GM12878 (cell line): ENCODE results near the gene EIF2B1. TPM values are rescaled to one million over a fixed set of nuclear protein-coding genes. Genes with fewer than 3 reads are reported as not detected.

Experiments
- ATAC-seq: fragments of 200-7000 bp; cut with Tn5 transposase; 3 replicates; pipeline ENCODE4 v1.9.1; 2020; ENCODE audit warnings: mild to moderate bottlenecking, moderate library complexity
- BruUV-seq: library from RNA; stranded (reverse); fragments of 400-500 nt; replicated peaks from 2 replicates; lab custom pipeline; 2021; lab: Mats Ljungman, UMichigan
- CTCF ChIA-PET: fragments of 300-600 bp; sonication (Branson Sonifier 250); formaldehyde crosslinking; extraction: SDS; loops from one replicate; lab custom pipeline; 2021; ENCODE audit warnings: inconsistent platforms; lab: Yijun Ruan, JAX
- POLR2A ChIA-PET: fragments of 350-600 bp; formaldehyde crosslinking; extraction: SDS; loops from one replicate; lab custom pipeline; 2021; ENCODE audit warnings: inconsistent platforms; lab: Charles Lee
- RAD21 ChIA-PET: fragments of 300-600 bp; sonication (Branson Sonifier 250); formaldehyde crosslinking; loops from one replicate; lab custom pipeline; 2023; ENCODE audit warnings: antibody characterized with exemption; ENCODE audit not compliant: unreplicated experiment; lab: Charles Lee
- SMC1A ChIA-PET: fragments of 300-600 bp; sonication (Branson Sonifier 250); formaldehyde crosslinking; loops from one replicate; lab custom pipeline; 2023; ENCODE audit not compliant: unreplicated experiment, uncharacterized antibody; lab: Charles Lee
- DNase-seq: peaks from one replicate; pipeline ENCODE4 v3.0.0-alpha.2; 2011; ENCODE audit warnings: low read depth, low spot score
- FAIRE-seq: peaks from 3 replicates; lab custom pipeline; 2011; peaks lifted over from hg19 to GRCh38; lab: Jason Lieb, UNC
- H2AFZ ChIP-seq: 2 replicates; pipeline ENCODE4 v1.6.0; 2011; ENCODE audit warnings: low read depth, low read length, control low read depth; ENCODE audit not compliant: control insufficient read depth
- H3K27ac ChIP-seq: 2 replicates; pipeline ENCODE4 v1.5.1; 2011; ENCODE audit warnings: control low read depth; ENCODE audit not compliant: control insufficient read depth, insufficient read depth
- H3K27me3 ChIP-seq, 2 experiments: replicated peaks in 1 of 2; 2 replicates each; pipeline versions ENCODE4 v1.6.0 to v1.6.1; 2011; ENCODE audit warnings: low read length in 1 of 2; ENCODE audit not compliant: control insufficient read depth in 2 of 2, insufficient read depth in 2 of 2
- H3K36me3 ChIP-seq, 2 experiments: 2 replicates each; pipeline ENCODE4 v1.5.1; 2011; ENCODE audit warnings: low read length in 1 of 2; ENCODE audit not compliant: control insufficient read depth in 2 of 2, insufficient read depth in 2 of 2
- H3K4me1 ChIP-seq: 2 replicates; pipeline ENCODE4 v1.6.1; 2011; ENCODE audit warnings: mild to moderate bottlenecking, low read length, moderate library complexity, mixed read lengths; ENCODE audit not compliant: control insufficient read depth, insufficient read depth
- H3K4me2 ChIP-seq: 2 replicates; pipeline ENCODE4 v1.6.0; 2011; ENCODE audit warnings: control low read depth; ENCODE audit not compliant: control insufficient read depth, insufficient read depth
- H3K4me3 ChIP-seq: fragments of 200-600 bp; sonication (generic); 2 replicates; pipeline ENCODE4 v1.5.1; 2016
- H3K79me2 ChIP-seq: 2 replicates; pipeline ENCODE4 v1.6.0; 2011; ENCODE audit warnings: low read length; ENCODE audit not compliant: control insufficient read depth, insufficient read depth
- H3K9ac ChIP-seq: 2 replicates; pipeline ENCODE4 v1.8.0; 2011; ENCODE audit warnings: low read length, control low read depth, mixed read lengths; ENCODE audit not compliant: control insufficient read depth, insufficient read depth
- H3K9me3 ChIP-seq: replicated peaks from 3 replicates; pipeline ENCODE4 v1.5.1; 2011; ENCODE audit warnings: mild to moderate bottlenecking, low read length; ENCODE audit not compliant: control insufficient read depth, insufficient read depth
- H4K20me1 ChIP-seq: 2 replicates; pipeline ENCODE4 v1.6.0; 2011; ENCODE audit not compliant: control insufficient read depth, insufficient read depth
- IRF4 ChIP-seq: IDR thresholded peaks from 2 replicates; pipeline ENCODE4 v1.6.1; 2011; ENCODE audit warnings: low read depth, low read length
- JUND ChIP-seq: IDR thresholded peaks from 2 replicates; pipeline ENCODE4 v1.6.1; 2012; ENCODE audit warnings: low read depth, mild to moderate bottlenecking, low read length, improper control_type of control experiment, moderate library complexity
- MTA2 ChIP-seq: fragments of 450-650 bp; IDR thresholded peaks from 2 replicates; pipeline ENCODE4 v1.6.1; 2016; ENCODE audit warnings: low read depth, mild to moderate bottlenecking, moderate library complexity
- RCOR1 ChIP-seq: conservative IDR thresholded peaks from 2 replicates; pipeline ENCODE4 v1.6.1; 2012; ENCODE audit warnings: low read depth, low read length, improper control_type of control experiment
- TCF12 ChIP-seq: IDR thresholded peaks from 2 replicates; pipeline ENCODE4 v1.6.1; 2011; ENCODE audit warnings: low read depth, mild to moderate bottlenecking, low read length
- WGBS: methylation state at CpG from one replicate; pipeline ENCODE4 v1.1.6; 2016; ENCODE audit warnings: low lambda C conversion rate; ENCODE audit not compliant: insufficient replicate concordance, insufficient coverage; ENCODE audit errors: missing lambda C conversion rate; 5-methylcytosine and 5-hydroxymethylcytosine counted together
- in situ Hi-C: fragments of 300-500 bp; cut with MboI; formaldehyde crosslinking; loops from 9 replicates; pipeline ENCODE4 v1.14.3; 2018; ENCODE audit warnings: mixed read lengths
- intact Hi-C: fragments of 100-400 bp; cut with micrococcal nuclease; formaldehyde crosslinking; loops from one replicate; pipeline ENCODE4 v1.14.2; 2022; ENCODE audit not compliant: unreplicated experiment
- polyA plus RNA-seq, 11 experiments: library from polyadenylated mRNA; depleted of rRNA in 4 of 11; unstranded in 6 of 11; stranded (reverse) in 5 of 11; fragments of >200 nt; fragmentation: Nextera tagmentation in 4 of 11; fragmentation: Illumina TruSeq in 1 of 11; extraction: Ambion mirVana in 4 of 11; extraction: Trizol in 1 of 11; gene quantifications; 1 replicate in 1 of 11; 2 replicates in 10 of 11; pipeline versions ENCODE4 v1.2.1 to v1.2.3, GENCODE V29; 2011 to 2016; ENCODE audit warnings: inconsistent platforms in 2 of 11, missing spikeins in 2 of 11, low read depth in 1 of 11
- total RNA-seq, 4 experiments: library from RNA; depleted of rRNA in 3 of 4; stranded (reverse); fragments of >200 nt in 3 of 4; fragmentation: Illumina TruSeq in 1 of 4; extraction: Trizol in 1 of 4; gene quantifications; 2 replicates each; pipeline versions ENCODE4 v1.2.1 to v1.2.3, GENCODE V29; 2013 to 2021
- TF ChIP-seq, protein P1 (sequence below): fragments of 450-650 bp; IDR thresholded peaks from 2 replicates; pipeline ENCODE4 v1.6.1; 2017; ENCODE audit warnings: antibody characterized with exemption, mild to moderate bottlenecking, moderate library complexity

The EIF2B1 gene
- total and polyA plus RNA-seq, 10 of the 15 experiments (the other 5 are each of a cell fraction or from before 2014, with no cell fraction given), result 17.6 to 131 (median 49.1) TPM

DNA sequence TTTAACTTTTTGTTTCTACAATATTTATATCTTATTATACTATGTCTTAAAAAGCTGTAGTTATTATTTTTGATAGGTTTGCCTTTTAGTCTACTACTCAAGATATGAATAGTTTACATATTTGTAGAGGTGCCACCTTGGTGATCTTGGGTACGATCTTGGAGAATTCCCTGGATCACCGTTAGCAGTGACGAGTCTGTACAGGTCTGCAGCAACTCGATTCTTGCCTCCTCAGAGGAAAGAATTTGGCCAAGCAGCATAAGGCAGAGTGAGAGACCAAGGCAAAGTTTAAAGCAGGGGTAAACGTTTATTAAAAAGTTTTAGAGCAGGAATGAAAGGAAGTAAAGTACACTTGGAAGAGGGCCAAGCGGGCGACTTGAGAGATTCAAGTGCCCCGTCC lies 34.3 kb upstream of the EIF2B1 start:
- RAD21 ChIA-PET, result no interaction called here

More for the DNA sequence above, 34.3 kb upstream of the EIF2B1 start:
- Histone ChIP-seq H3K27ac (no peak overlapping the region), H2AFZ (no peak overlapping the region), H3K9ac (no peak overlapping the region), H3K36me3 (no peaks in the 10 kb centered on the region; a peak in 2 of 4 replicates), H3K4me1 (peaks cover 5% of the 10 kb centered on the region; the same call in 1 of the 2 replicates), H3K27me3 (no peaks in the 10 kb centered on the region), H3K79me2 (no peaks in the 10 kb centered on the region), H3K9me3 (no peaks in the 10 kb centered on the region), H4K20me1 (no peaks in the 10 kb centered on the region), H3K4me3 (no peak overlapping the region), H3K4me2 (no peak overlapping the region)
- DNase-seq (no peak), ATAC-seq (no peak), FAIRE-seq (no peak)
- 78% methylated on average over 8 of the region's 8 CpGs for WGBS
- TF ChIP-seq, protein P1, sequence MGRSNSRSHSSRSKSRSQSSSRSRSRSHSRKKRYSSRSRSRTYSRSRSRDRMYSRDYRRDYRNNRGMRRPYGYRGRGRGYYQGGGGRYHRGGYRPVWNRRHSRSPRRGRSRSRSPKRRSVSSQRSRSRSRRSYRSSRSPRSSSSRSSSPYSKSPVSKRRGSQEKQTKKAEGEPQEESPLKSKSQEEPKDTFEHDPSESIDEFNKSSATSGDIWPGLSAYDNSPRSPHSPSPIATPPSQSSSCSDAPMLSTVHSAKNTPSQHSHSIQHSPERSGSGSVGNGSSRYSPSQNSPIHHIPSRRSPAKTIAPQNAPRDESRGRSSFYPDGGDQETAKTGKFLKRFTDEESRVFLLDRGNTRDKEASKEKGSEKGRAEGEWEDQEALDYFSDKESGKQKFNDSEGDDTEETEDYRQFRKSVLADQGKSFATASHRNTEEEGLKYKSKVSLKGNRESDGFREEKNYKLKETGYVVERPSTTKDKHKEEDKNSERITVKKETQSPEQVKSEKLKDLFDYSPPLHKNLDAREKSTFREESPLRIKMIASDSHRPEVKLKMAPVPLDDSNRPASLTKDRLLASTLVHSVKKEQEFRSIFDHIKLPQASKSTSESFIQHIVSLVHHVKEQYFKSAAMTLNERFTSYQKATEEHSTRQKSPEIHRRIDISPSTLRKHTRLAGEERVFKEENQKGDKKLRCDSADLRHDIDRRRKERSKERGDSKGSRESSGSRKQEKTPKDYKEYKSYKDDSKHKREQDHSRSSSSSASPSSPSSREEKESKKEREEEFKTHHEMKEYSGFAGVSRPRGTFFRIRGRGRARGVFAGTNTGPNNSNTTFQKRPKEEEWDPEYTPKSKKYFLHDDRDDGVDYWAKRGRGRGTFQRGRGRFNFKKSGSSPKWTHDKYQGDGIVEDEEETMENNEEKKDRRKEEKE, result no peak
- TF ChIP-seq MTA2, result no peak
- TF ChIP-seq TCF12, result no peak
- no peak for TF ChIP-seq IRF4
- TF ChIP-seq JUND, result no peak
- TF ChIP-seq RCOR1, result no peak
- no TSS peak for BruUV-seq
- SMC1A ChIA-PET, result no interaction called here
- POLR2A ChIA-PET, result no interaction called here
- in situ Hi-C loops (no loop called here), intact Hi-C loops (no loop called here)
- CTCF ChIA-PET, result no interaction called here
